GM12873 (cell line): ENCODE measurements around the gene CDH23.

Experiments
- TF ChIP-seq, protein P1 (sequence below): IDR thresholded peaks from 2 replicates; pipeline ENCODE4 v1.5.1; 2012; ENCODE audit warnings: low read depth, mild to moderate bottlenecking, moderate library complexity, low read length, control low read depth; ENCODE audit not compliant: insufficient read depth; ENCODE audit errors: missing control alignments

The CDH23 gene

DNA sequence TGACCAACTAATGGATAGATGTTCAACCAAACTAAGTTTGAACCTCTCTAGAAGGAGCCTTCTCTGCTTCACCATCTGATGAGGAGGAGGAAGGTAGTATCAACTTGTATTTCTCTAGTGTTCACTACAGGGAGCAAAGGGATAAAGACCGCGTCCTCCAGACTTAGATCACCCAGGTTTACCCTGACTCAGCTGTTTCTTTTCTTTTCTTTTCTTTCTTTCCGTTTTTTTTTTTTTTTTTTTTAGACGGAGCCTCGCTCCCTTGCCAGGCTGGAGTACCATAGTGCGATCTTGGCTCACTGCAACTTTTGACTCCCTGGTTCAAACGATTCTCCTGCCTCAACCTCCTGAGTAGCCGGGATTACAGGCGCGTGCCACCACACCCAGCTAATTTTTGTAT, 263.0 kb downstream of the CDH23 start:
- TF ChIP-seq, protein P1, sequence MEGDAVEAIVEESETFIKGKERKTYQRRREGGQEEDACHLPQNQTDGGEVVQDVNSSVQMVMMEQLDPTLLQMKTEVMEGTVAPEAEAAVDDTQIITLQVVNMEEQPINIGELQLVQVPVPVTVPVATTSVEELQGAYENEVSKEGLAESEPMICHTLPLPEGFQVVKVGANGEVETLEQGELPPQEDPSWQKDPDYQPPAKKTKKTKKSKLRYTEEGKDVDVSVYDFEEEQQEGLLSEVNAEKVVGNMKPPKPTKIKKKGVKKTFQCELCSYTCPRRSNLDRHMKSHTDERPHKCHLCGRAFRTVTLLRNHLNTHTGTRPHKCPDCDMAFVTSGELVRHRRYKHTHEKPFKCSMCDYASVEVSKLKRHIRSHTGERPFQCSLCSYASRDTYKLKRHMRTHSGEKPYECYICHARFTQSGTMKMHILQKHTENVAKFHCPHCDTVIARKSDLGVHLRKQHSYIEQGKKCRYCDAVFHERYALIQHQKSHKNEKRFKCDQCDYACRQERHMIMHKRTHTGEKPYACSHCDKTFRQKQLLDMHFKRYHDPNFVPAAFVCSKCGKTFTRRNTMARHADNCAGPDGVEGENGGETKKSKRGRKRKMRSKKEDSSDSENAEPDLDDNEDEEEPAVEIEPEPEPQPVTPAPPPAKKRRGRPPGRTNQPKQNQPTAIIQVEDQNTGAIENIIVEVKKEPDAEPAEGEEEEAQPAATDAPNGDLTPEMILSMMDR = no peak

DNA sequence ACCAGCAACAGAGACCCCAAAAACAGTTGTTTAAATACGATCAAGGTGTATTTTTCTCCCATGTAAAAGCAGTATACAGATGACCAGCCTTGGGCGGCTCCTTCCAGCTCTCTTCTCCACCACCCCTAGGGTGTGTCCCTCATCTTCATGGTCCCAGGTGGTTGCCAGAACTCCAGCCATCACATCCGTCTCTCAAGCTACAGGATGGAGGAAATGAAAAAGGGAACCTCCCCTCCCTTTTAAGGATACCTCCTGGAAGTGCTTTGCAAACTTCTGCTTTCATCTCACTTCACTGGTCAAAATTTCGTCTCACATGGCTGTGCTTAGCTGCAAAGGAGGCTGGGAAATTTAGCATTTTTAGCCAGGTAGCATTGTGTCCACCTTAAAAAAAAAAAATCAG, 263.6 kb downstream of the CDH23 start:
- TF ChIP-seq, protein P1 = no peak

DNA sequence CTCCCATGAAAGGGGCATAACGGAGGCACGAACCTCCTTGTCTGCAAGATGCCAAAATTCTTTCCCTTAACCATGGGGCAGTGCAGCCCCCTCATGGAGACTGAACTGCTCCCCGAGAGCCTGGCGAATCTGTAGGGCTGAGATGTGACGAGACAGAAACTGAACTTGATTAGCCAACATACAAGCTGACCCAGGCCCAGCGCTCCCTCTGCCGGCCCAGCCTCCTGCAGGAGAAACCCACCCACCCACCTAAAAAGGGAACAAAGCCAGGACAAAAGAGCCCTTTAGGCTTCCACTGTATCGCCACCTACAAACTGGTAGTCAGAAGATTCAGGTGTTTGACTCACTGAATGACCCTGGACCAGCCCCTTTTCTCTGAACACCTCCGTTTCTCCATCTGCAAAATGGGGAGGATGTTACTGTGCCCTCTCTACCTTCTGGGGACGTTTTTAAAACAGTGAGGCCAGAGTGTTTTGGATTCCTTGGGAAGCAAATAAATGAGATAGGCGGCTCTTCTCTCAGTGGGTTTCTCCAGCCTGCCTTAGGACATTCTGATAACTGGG, 264.4 kb downstream of the CDH23 start:
- TF ChIP-seq, protein P1 = no peak

DNA sequence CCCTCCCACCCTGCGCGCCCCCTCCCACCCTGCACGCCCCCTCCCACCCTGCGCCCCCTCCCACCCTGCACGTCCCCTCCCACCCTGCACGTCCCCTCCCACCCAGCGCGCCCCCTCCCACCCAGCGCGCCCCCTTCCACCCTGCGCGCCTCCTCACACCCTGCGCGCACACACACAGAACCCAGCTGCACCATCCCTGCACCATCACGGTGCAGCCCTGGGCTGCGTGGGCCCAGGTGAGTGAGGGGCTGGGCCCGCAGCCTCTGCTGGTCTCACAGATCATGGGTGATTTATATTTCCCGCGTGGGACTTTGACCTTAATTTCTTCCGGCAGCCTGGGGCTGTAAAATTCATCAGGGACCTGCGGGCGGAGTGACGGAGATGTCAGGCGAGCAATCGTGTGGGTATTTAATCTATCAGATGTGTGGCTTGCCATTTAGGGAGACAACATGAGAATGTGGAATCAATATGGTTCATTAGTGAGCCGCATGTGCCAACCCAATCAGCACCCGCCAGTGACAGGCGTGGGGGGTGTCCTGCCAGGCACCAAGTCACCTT, 265.1 kb downstream of the CDH23 start:
- TF ChIP-seq, protein P1 = no peak

DNA sequence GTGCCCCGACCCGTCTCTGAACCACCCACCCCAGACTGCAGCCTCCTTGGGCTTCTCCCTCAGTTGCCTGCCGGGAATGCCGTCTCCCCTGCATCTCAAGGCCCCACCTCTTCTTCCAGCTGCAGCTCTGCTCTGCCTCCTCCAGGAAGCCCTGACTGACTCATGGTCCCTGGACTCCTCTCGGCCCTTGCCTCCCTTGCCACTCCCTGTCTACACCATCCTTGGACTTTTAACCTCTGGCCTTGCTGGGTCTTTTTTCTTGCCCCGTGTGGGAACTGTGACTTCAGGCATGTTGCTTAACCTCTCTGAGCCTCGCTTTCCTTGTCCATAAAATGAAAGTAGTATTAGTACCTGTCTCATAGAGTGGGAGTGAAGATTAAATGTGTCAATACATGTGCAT, 266.6 kb downstream of the CDH23 start:
- TF ChIP-seq, protein P1 = no peak

DNA sequence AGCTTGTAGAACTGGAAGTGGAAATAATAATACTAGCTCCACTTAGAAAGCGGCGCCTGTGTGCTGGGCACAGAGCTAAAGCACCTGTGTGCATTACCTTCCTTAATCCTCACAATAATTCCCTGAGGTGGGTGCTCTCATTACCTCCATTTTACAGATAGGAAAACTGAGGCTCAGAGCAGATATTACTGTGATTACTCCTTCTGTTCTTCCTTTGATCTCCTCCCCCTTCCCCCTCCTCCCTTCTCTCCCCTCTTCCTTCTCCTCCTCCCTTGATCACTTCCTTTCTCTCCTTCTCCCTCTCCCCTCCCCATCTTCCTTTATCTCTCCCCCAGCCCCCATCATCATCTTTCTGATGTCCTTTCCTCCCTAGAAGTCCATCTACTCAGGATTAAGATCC, 267.9 kb downstream of the CDH23 start:
- TF ChIP-seq, protein P1 = no peak

DNA sequence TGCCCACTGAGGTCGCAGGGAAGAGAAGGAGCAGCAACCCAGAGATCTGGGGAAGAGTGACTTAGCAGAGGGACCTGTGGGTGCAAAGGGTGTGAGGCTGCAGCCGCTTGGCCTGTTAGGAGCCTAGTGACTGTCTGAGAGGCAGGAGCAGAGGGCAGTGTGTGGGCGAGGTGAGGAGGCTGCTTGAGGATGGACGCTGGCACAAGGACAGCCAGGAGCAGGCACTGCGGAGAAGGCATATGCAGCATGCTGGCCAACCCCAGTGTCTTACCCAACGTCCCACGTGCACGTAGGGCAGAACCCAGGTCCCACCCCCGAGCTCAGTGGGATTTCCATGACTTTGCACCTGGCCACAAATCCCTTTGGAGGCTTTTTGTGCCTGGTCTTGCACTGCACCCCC, 268.7 kb downstream of the CDH23 start:
- TF ChIP-seq, protein P1 = no peak
